ENCODE results near the gene PLA2G4B. TPM values are rescaled to one million over a fixed set of nuclear protein-coding genes. Genes with fewer than 3 reads are reported as not detected.

PLA2G4B gene
- total RNA-seq, 1 donor from 2014 or later = 15.6 TPM

DNA sequence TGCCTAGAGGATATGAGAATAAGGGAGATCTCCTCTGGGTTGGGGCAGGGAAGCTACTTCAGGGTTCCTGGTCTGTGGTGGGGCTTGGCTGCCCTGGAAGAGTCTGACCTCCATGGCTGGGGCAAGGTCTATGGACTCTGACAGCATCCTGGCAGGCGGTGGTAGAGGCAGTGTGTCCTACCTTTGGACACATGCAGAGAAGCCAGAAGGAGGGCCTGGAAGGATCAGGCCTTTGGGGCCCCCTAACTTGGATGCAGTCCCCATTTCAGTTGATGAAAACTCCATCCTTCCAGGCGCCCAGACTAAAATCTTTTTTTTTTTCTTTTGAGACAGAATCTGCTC lies 44.8 kb downstream of the PLA2G4B start:
- intact Hi-C loops (cut with micrococcal nuclease) = no loop called here

- intact Hi-C loops (cut with micrococcal nuclease) = no loop called here
Observed at GRCh38 chr15:41884458-41884857, 45.8 kb downstream of the PLA2G4B start.

DNA sequence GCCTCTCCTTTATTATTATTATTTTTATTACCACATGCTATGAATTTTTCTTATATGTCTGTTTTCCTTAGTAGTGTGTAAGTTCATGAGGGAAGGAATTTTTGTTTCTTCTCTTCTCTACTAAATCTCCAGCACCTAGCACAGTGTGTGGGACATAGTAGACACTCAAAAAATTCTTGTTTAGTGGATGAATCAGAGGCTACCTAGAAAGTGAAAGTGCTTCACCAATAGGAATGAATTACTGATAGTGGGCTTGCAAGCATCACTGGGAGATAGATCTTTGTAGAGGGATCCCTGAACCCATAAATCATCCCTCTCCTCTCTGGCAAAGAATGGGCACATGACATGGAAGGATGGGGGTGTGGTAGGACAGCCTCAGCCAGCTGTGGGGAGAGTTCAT lies 46.7 kb downstream of the PLA2G4B start:
- intact Hi-C loops (cut with micrococcal nuclease) = no loop called here

GRCh38 chr15:41885841-41886240 lies 47.2 kb downstream of the PLA2G4B start:
- intact Hi-C loops (cut with micrococcal nuclease) = no loop called here

- intact Hi-C loops (cut with micrococcal nuclease) = no loop called here
Observed at GRCh38 chr15:41886741-41887140, 48.1 kb downstream of the PLA2G4B start.

GRCh38 chr15:41887161-41887560 lies 48.5 kb downstream of the PLA2G4B start:
- intact Hi-C loops (cut with micrococcal nuclease) = no loop called here

DNA sequence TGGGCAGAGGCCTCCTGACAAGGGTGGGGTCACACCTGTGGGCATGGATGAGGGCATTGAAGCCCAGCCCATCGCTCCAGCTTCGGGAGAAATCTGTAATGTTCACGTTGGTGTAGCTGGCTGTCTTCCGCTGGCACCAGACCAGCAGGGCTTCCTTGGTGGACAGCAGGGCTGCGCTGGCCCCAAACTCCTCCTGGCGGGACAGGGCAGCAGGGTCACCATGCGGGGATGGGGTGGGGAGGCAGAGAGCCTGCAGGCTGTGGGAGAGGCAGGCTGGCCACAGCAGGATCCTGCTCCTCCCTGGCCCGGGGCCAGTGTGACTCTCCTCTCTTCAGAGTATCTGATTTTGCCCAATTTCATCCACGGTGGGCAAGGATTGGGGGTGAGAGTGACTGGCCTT lies 49.2 kb downstream of the PLA2G4B start:
- intact Hi-C loops (cut with micrococcal nuclease) = no loop called here

DNA sequence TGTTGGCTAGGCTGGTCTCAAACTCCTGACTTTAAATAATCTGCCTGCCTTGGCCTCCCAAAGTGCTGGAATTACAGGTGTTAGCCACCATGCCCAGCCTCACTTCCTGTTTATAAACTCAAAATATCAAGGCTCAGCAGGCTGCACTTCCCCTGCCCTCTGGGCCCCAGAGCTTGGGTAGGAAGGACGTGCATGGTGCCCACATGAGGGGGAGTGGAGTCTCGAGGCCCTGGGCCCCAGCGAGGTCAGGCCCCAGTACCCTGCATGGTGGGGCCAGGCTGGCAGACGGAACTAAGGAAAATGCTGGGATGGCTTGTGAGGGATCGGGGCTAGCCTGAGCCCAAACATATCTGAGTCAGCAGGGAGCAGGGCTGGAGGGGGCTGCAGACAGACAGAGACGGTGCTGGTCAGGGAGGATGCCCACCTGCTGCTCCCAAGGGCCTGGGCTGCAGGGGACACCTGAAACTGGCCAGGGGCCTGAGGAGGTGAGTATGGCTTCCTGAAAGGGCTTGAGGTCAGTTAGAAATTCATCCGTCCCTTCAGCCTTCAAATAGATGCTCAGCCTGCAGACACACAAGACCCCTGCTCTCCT lies 50.1 kb downstream of the PLA2G4B start:
- intact Hi-C loops (cut with micrococcal nuclease) = no loop called here

GRCh38 chr15:41890050-41890690 lies 51.5 kb downstream of the PLA2G4B start:
- intact Hi-C loops (cut with micrococcal nuclease) = no loop called here

DNA sequence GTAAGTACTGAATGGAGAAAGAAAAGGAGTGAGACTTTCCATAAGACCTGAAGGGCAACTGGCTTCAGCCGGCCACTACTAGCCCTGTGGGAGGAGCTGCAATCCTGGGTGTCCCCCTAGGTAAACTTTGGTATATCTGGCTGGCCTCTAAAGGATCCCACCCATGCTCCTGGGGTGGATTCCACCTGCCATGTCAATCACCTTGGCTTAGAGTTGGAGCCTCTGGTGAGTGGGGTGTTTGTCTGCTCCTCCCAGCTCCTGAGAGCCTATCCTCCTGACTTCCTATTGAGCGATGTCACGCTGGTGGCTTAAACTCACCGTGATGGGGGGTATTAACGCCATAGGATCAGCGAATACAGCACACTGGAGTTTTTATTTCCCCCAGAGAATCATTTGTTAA lies 52.6 kb downstream of the PLA2G4B start:
- intact Hi-C loops (cut with micrococcal nuclease) = no loop called here

DNA sequence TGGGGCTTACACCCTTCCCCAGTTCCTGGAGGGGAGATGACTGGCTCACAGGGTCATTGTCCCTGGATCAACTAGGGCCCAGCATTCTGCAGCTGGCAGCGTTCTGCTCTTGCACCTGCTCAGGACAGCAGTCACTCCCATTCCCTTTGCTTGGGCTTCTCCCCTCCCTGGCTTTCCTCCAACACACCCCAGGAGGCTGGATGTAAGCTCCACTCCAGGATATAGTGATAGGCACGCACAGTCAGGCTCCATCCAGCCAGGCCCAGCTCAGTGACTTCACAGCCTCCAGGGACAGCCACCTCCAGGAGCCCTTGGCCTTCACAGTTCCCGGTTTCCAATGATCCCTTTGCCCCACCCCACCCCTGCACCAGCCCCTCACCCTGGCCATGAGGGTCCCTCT lies 53.3 kb downstream of the PLA2G4B start:
- intact Hi-C loops (cut with micrococcal nuclease) = no loop called here

GRCh38 chr15:41892621-41893421 lies 54.2 kb downstream of the PLA2G4B start:
- intact Hi-C loops (cut with micrococcal nuclease) = no loop called here

DNA sequence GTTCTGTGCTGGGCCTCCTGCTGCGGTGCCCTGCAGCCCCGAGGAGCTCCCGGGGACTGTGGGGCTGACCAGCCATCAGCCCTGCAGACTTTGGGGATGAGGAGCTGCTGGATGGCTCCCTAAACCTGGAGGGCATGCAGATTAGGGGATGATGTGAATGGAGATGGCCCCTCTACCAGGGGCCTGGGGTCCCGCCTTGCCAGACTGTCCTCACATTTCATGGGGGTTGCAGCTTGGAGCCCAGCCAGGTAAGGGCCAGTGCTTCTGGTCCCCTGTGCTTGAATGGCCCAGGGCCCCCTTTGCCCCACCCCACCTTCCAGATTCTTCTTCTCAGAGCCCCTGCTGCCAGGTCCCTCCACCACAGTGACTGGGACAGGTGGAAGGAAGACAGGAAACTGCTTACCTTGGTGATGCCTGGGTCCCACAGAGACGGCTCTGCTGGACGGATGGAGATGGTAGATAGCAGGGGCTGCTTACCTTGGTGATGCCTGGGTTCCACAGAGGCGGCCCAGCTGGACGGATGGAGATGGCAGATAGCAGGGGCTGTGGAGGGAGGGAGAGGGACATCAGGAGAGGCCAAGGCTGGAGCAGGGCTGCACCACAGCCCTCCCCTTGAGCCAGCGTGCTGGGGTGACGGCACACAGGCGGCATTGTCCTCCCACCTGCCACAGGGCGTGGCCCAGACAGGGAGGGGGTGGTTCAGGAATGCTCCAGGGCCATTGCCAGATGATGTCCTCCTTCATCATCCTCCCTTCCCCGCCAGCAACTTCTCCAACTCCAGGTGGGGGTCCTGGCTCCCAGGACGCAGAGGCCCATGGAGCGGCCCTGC lies 55.0 kb downstream of the PLA2G4B start, which contains the start of gene SPTBN5:
SPTBN5 (minus strand) TSS at position 632 of the 829 bp plus-strand sequence; CDS start at position 76, 556 bp downstream.
- intact Hi-C loops (cut with micrococcal nuclease) = loop anchor here (1.0 to 2.0 kb wide), 5 partner anchors 23 to 119 kb away; partner anchors contain the start of genes JMJD7 and MAPKBP1

- intact Hi-C loops (cut with micrococcal nuclease) = loop anchor here (1.0 to 2.0 kb wide), 5 partner anchors 24 to 120 kb away; partner anchors contain the start of genes JMJD7 and MAPKBP1
Observed at GRCh38 chr15:41894251-41894790, 55.7 kb downstream of the PLA2G4B start.

GRCh38 chr15:41894791-41895463 lies 56.3 kb downstream of the PLA2G4B start:
- intact Hi-C loops (cut with micrococcal nuclease) = loop anchor here (1.0 to 2.0 kb wide), 5 partner anchors 24 to 121 kb away; partner anchors contain the start of genes JMJD7 and MAPKBP1

GRCh38 chr15:41895491-41895890 lies 56.8 kb downstream of the PLA2G4B start:
- intact Hi-C loops (cut with micrococcal nuclease) = loop anchor here (2.0 kb wide), 3 partner anchors 25 to 67 kb away; partner anchors contain the start of gene JMJD7

- intact Hi-C loops (cut with micrococcal nuclease) = loop anchor here (2.0 kb wide), 3 partner anchors 25 to 67 kb away; partner anchors contain the start of gene JMJD7
Observed at GRCh38 chr15:41895957-41896356, 57.3 kb downstream of the PLA2G4B start.

DNA sequence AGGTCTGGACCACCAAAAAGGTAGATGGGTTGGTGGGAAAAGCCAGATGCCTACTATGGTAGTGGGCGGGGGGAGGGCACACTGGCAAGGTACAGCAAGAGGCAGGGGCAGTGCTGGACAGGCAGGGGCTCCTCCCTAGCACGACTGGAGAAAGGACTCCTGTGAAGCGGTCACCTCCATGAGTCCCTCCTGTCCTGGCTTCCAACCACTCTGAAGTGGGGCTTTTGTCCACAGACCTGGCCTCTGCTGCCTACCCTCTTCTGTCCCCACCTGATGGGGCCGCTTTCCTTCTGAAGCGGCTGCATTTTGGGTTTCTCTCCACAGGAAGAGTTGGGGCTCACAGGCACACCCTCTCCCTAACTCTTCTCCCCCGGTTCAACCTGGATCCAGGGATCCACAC lies 57.9 kb downstream of the PLA2G4B start:
- intact Hi-C loops (cut with micrococcal nuclease) = no loop called here

GRCh38 chr15:41897363-41897799 lies 58.7 kb downstream of the PLA2G4B start:
- intact Hi-C loops (cut with micrococcal nuclease) = no loop called here

Data from T-helper 1 cell treated with Interleukin-12 subunit alpha and Interleukin-12 subunit beta and Interleukin-4 antibody, amounts not matched to agents 30 ng/mL and 1 ng/mL, for 36 hours (primary cell).